ENCODE measurements around the gene GRAP2.

GRAP2 gene

DNA sequence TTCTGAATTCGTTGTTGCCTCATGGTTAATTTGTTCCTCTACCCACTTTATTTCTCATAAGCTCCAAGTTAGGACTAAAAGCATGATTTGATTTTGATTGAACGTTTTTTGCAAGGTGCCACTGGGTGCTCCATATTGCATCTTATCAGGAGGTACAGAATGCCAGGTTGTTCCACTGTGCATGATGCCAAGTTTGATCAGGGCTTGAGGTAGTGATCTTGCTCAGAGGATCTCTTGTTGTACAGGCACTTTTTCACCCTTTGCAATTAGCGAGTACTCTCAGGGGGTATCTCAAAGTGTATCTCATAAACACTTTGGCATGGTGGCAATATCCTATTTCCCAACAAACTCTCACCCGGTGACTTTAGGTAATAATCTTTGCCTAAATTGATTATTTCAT lies 4.0 kb downstream of the GRAP2 start:
- H3K4me1 ChIP-seq (ENCODE audit: insufficient read depth, insufficient read length), result no peaks in the 10 kb centered on the region
- no peaks in the 10 kb centered on the region for H3K9me3 ChIP-seq (ENCODE audit: insufficient read depth, low read length)
- no peak for DNase-seq (ENCODE audit: low read depth, low spot score)
- TF ChIP-seq YY1 (IDR thresholded peaks at IDR 0.05; ENCODE audit: insufficient read depth, insufficient read length), result no peak
- H3K36me3 ChIP-seq (ENCODE audit: insufficient read depth, insufficient read length, low read length), result no peaks in the 10 kb centered on the region
- H3K4me3 ChIP-seq (ENCODE audit: insufficient read length, low read depth), result no peak overlapping the region
- no peaks in the 10 kb centered on the region for H3K27me3 ChIP-seq (ENCODE audit: insufficient read depth, insufficient read length)
- no peak overlapping the region for H3K9ac ChIP-seq (ENCODE audit: insufficient read length, low read depth)

- TF ChIP-seq SUZ12 (IDR thresholded peaks at IDR 0.05; ENCODE audit: extremely low read depth, insufficient read depth, insufficient read length), result no peak
- no peak for TF ChIP-seq YY1 (IDR thresholded peaks at IDR 0.05; ENCODE audit: insufficient read depth, insufficient read length)
- TF ChIP-seq ZNF274 (IDR thresholded peaks at IDR 0.05; ENCODE audit: low read depth, low read length), result no peak
- no peak overlapping the region for H3K9ac ChIP-seq (ENCODE audit: insufficient read length, low read depth)
- no peaks in the 10 kb centered on the region for H3K36me3 ChIP-seq (ENCODE audit: insufficient read depth, insufficient read length, low read length)
- no peaks in the 10 kb centered on the region for H3K4me1 ChIP-seq (ENCODE audit: insufficient read depth, insufficient read length)
- no peak for DNase-seq (ENCODE audit: low read depth, low spot score)
- H3K4me3 ChIP-seq (ENCODE audit: insufficient read length, low read depth), result no peak overlapping the region
- H3K27me3 ChIP-seq (ENCODE audit: insufficient read depth, insufficient read length), result no peaks in the 10 kb centered on the region
- H3K9me3 ChIP-seq (ENCODE audit: insufficient read depth, low read length), result no peaks in the 10 kb centered on the region
Observed at GRCh38 chr22:39905687-39906086, 4.8 kb downstream of the GRAP2 start.

DNA sequence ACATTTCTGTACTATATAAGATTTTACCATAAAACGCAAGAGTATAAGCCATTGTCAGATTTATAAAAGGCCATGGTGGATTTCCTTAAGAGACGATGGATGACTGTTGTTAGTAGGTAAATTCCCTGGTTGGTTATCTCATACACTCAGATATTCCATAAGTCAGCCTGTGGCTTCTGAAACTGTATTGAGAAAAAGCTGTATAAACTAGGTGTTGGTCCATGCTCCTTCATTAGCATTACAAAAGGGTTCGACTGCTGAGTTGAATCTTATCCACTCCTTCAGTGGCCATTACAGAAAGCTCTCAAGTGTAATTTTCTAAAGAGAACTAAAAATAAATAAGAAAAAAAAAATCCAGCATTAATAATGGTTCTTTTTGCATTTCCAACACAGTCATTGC lies 5.3 kb downstream of the GRAP2 start:
- Histone ChIP-seq H3K4me3 (ENCODE audit: insufficient read length, low read depth) (no peak overlapping the region), H3K9me3 (ENCODE audit: insufficient read depth, low read length) (no peaks in the 10 kb centered on the region), H3K9ac (ENCODE audit: insufficient read length, low read depth) (no peak overlapping the region), H3K27me3 (ENCODE audit: insufficient read depth, insufficient read length) (no peaks in the 10 kb centered on the region), H3K4me1 (ENCODE audit: insufficient read depth, insufficient read length) (no peaks in the 10 kb centered on the region), H3K36me3 (ENCODE audit: insufficient read depth, insufficient read length, low read length) (no peaks in the 10 kb centered on the region)
- no peak for DNase-seq (ENCODE audit: low read depth, low spot score)
- TF ChIP-seq YY1 (IDR thresholded peaks at IDR 0.05; ENCODE audit: insufficient read depth, insufficient read length) (no peak), ZNF274 (IDR thresholded peaks at IDR 0.05; ENCODE audit: low read depth, low read length) (no peak), SUZ12 (IDR thresholded peaks at IDR 0.05; ENCODE audit: extremely low read depth, insufficient read depth, insufficient read length) (no peak)

- TF ChIP-seq ZNF274 (IDR thresholded peaks at IDR 0.05; ENCODE audit: low read depth, low read length), result no peak
- Histone ChIP-seq H3K27me3 (ENCODE audit: insufficient read depth, insufficient read length) (no peaks in the 10 kb centered on the region), H3K9ac (ENCODE audit: insufficient read length, low read depth) (no peak overlapping the region)
Observed at GRCh38 chr22:39907047-39907446, 6.2 kb downstream of the GRAP2 start.

DNA sequence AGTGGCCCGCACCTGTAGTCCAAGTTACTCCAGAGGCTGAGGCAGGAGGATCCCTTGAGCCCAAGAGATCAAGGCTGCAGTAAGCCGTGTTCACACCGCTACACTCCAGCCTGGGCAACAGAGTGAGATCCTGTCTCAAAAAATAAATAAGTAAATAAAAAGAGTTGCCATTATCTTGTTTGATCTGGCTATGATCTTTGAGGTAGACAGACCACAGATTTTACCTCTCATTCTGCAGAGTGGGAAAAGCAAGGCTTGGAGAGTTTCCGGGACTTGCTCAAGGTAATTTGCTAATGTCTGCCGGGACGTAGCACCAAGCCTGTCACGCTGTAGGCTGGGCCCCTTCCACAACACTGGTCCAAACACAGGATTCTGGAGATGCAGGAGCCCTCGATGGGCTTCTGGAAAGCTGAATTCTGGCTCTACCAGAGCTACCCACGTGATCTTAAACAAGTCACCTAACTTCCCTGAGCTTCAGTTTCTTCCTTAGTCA lies 6.8 kb downstream of the GRAP2 start:
- Histone ChIP-seq H3K4me1 (ENCODE audit: insufficient read depth, insufficient read length) (no peaks in the 10 kb centered on the region), H3K9me3 (ENCODE audit: insufficient read depth, low read length) (no peaks in the 10 kb centered on the region), H3K36me3 (ENCODE audit: insufficient read depth, insufficient read length, low read length) (no peaks in the 10 kb centered on the region), H3K27me3 (ENCODE audit: insufficient read depth, insufficient read length) (no peaks in the 10 kb centered on the region), H3K4me3 (ENCODE audit: insufficient read length, low read depth) (no peak overlapping the region), H3K9ac (ENCODE audit: insufficient read length, low read depth) (no peak overlapping the region)
- DNase-seq (ENCODE audit: low read depth, low spot score), result no peak
- no peak for TF ChIP-seq YY1 (IDR thresholded peaks at IDR 0.05; ENCODE audit: insufficient read depth, insufficient read length)
- TF ChIP-seq SUZ12 (IDR thresholded peaks at IDR 0.05; ENCODE audit: extremely low read depth, insufficient read depth, insufficient read length), result no peak
- TF ChIP-seq ZNF274 (IDR thresholded peaks at IDR 0.05; ENCODE audit: low read depth, low read length), result no peak

More at GRCh38 chr22:39907047-39907446, 6.2 kb downstream of the GRAP2 start:
- DNase-seq (ENCODE audit: low read depth, low spot score), result no peak
- H3K4me1 ChIP-seq (ENCODE audit: insufficient read depth, insufficient read length), result no peaks in the 10 kb centered on the region
- no peaks in the 10 kb centered on the region for H3K9me3 ChIP-seq (ENCODE audit: insufficient read depth, low read length)
- no peaks in the 10 kb centered on the region for H3K36me3 ChIP-seq (ENCODE audit: insufficient read depth, insufficient read length, low read length)
- no peak overlapping the region for H3K4me3 ChIP-seq (ENCODE audit: insufficient read length, low read depth)

GRCh38 chr22:39908136-39908535 lies 7.3 kb downstream of the GRAP2 start:
- DNase-seq (ENCODE audit: low read depth, low spot score), result no peak
- TF ChIP-seq ZNF274 (IDR thresholded peaks at IDR 0.05; ENCODE audit: low read depth, low read length) (no peak), SUZ12 (IDR thresholded peaks at IDR 0.05; ENCODE audit: extremely low read depth, insufficient read depth, insufficient read length) (no peak), YY1 (IDR thresholded peaks at IDR 0.05; ENCODE audit: insufficient read depth, insufficient read length) (no peak)
- H3K4me1 ChIP-seq (ENCODE audit: insufficient read depth, insufficient read length), result no peaks in the 10 kb centered on the region
- H3K36me3 ChIP-seq (ENCODE audit: insufficient read depth, insufficient read length, low read length), result no peaks in the 10 kb centered on the region
- H3K4me3 ChIP-seq (ENCODE audit: insufficient read length, low read depth), result no peak overlapping the region
- H3K27me3 ChIP-seq (ENCODE audit: insufficient read depth, insufficient read length), result no peaks in the 10 kb centered on the region
- no peaks in the 10 kb centered on the region for H3K9me3 ChIP-seq (ENCODE audit: insufficient read depth, low read length)
- H3K9ac ChIP-seq (ENCODE audit: insufficient read length, low read depth), result no peak overlapping the region

- no peaks in the 10 kb centered on the region for H3K9me3 ChIP-seq (ENCODE audit: insufficient read depth, low read length)
- no peaks in the 10 kb centered on the region for H3K36me3 ChIP-seq (ENCODE audit: insufficient read depth, insufficient read length, low read length)
- H3K4me1 ChIP-seq (ENCODE audit: insufficient read depth, insufficient read length), result no peaks in the 10 kb centered on the region
- no peak for TF ChIP-seq SUZ12 (IDR thresholded peaks at IDR 0.05; ENCODE audit: extremely low read depth, insufficient read depth, insufficient read length)
- no peak for TF ChIP-seq YY1 (IDR thresholded peaks at IDR 0.05; ENCODE audit: insufficient read depth, insufficient read length)
- TF ChIP-seq ZNF274 (IDR thresholded peaks at IDR 0.05; ENCODE audit: low read depth, low read length), result no peak
- H3K9ac ChIP-seq (ENCODE audit: insufficient read length, low read depth), result no peak overlapping the region
- H3K4me3 ChIP-seq (ENCODE audit: insufficient read length, low read depth), result no peak overlapping the region
- no peaks in the 10 kb centered on the region for H3K27me3 ChIP-seq (ENCODE audit: insufficient read depth, insufficient read length)
- no peak for DNase-seq (ENCODE audit: low read depth, low spot score)
Observed at GRCh38 chr22:39908737-39909136, 7.9 kb downstream of the GRAP2 start.
